CD4-positive, alpha-beta T cell treated with Interleukin-21 for 1 hour (primary cell): ENCODE measurements around the gene SRC.
"Not testable (repeated sequence)": the region's sequence is repeated elsewhere in the genome, so short reads cannot be mapped to it uniquely, and the experiment has no call there.

Experiments used
- DNase-seq: peaks from one replicate; pipeline ENCODE4 v3.0.0-alpha.2; 2020

Gene SRC

GRCh38 chr20:37365760-37366638, 20.1 kb downstream of the SRC start:
- DNase-seq: no peak

- no peak for DNase-seq
Measured at GRCh38 chr20:37366743-37367142, 20.8 kb downstream of the SRC start.

GRCh38 chr20:37369846-37370245, 23.9 kb downstream of the SRC start:
- no peak for DNase-seq

- not testable (repeated sequence) for DNase-seq
Measured at GRCh38 chr20:37371845-37372244, 25.9 kb downstream of the SRC start.

- DNase-seq: no peak
Measured at GRCh38 chr20:37372441-37372840, 26.5 kb downstream of the SRC start.

GRCh38 chr20:37373020-37373598, 27.2 kb downstream of the SRC start:
- DNase-seq: no peak

- DNase-seq: no peak
Measured at GRCh38 chr20:37375227-37375626, 29.3 kb downstream of the SRC start.

- no peak for DNase-seq
Measured at GRCh38 chr20:37376324-37376723, 30.4 kb downstream of the SRC start.

- DNase-seq: no peak
Measured at GRCh38 chr20:37376791-37377190, 30.9 kb downstream of the SRC start.

GRCh38 chr20:37377346-37378081, 31.6 kb downstream of the SRC start:
- no peak for DNase-seq

GRCh38 chr20:37378420-37378784, 32.5 kb downstream of the SRC start:
- DNase-seq: no peak

GRCh38 chr20:37378785-37379598, 33.1 kb downstream of the SRC start:
- no peak for DNase-seq

GRCh38 chr20:37379967-37380828, 34.3 kb downstream of the SRC start:
- DNase-seq: no peak

- DNase-seq: no peak
Measured at GRCh38 chr20:37380864-37381579, 35.1 kb downstream of the SRC start.

GRCh38 chr20:37381621-37382471, 35.9 kb downstream of the SRC start:
- DNase-seq: no peak

GRCh38 chr20:37382482-37383120, 36.7 kb downstream of the SRC start:
- DNase-seq: no peak

- no peak for DNase-seq
Measured at GRCh38 chr20:37383229-37383989, 37.5 kb downstream of the SRC start.

GRCh38 chr20:37384683-37385174, 38.8 kb downstream of the SRC start:
- DNase-seq: peak; percentile 80

- no peak for DNase-seq
Measured at GRCh38 chr20:37385176-37385575, 39.2 kb downstream of the SRC start.
